Neutrophil (primary cell): Measurements from ENCODE around the gene DHX36.

Source experiments
- H3K27ac ChIP-seq: fragments of 200-600 bp; sonication (generic); 2 replicates; pipeline ENCODE4 v1.5.1; 2016; ENCODE audit warnings: mild to moderate bottlenecking, moderate library complexity
- H3K27me3 ChIP-seq: fragments of 200-600 bp; sonication (generic); 2 replicates; pipeline ENCODE4 v1.6.0; 2016; ENCODE audit warnings: mild to moderate bottlenecking
- H3K36me3 ChIP-seq: fragments of 200-600 bp; sonication (generic); 2 replicates; pipeline ENCODE4 v1.5.1; 2017
- H3K4me1 ChIP-seq, 2 experiments: fragments of 200-600 bp in 1 of 2; sonication (generic) in 1 of 2; 1 replicate in 1 of 2; 2 replicates in 1 of 2; pipeline versions ENCODE4 v1.5.1 to v1.6.1; 2013 to 2016; ENCODE audit warnings: low read depth in 1 of 2, low read length in 1 of 2, mild to moderate bottlenecking in 1 of 2, moderate library complexity in 1 of 2; ENCODE audit not compliant: control insufficient read depth in 1 of 2, insufficient read depth in 1 of 2
- H3K4me3 ChIP-seq, 2 experiments: fragments of 200-600 bp in 1 of 2; sonication (generic) in 1 of 2; 1 replicate in 1 of 2; 2 replicates in 1 of 2; pipeline ENCODE4 v1.5.1; 2013 to 2016; ENCODE audit warnings: low read depth in 1 of 2, low read length in 1 of 2, mild to moderate bottlenecking in 1 of 2, moderate library complexity in 1 of 2
- H3K9me3 ChIP-seq: fragments of 200-600 bp; sonication (generic); 2 replicates; pipeline ENCODE4 v1.5.1; 2016
- TF ChIP-seq, protein P1 (sequence below): fragments of 200-600 bp; sonication (generic); IDR thresholded peaks from 2 replicates; pipeline ENCODE4 v1.5.1; 2016; ENCODE audit warnings: antibody characterized with exemption

Gene DHX36

DNA sequence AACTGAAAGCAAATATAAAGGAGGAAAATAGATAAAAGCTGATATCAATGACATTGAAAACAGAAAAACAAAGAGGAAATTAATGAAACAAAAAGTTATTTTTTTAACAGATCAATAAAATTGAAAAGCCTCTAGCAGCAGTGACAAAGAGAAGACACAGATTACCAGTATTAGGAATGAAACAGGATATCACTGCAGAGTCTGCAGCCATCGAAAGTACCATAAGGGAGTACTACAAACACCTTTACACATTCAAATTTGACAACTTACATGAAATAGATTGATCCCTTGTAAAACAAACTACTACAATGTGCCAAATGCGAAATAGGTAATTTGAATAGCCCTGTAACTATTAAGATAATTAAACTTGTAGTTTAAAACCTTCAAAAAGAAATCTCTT lies 24.9 kb upstream of the DHX36 start:
- H3K4me3 ChIP-seq: no peak overlapping the region

DNA sequence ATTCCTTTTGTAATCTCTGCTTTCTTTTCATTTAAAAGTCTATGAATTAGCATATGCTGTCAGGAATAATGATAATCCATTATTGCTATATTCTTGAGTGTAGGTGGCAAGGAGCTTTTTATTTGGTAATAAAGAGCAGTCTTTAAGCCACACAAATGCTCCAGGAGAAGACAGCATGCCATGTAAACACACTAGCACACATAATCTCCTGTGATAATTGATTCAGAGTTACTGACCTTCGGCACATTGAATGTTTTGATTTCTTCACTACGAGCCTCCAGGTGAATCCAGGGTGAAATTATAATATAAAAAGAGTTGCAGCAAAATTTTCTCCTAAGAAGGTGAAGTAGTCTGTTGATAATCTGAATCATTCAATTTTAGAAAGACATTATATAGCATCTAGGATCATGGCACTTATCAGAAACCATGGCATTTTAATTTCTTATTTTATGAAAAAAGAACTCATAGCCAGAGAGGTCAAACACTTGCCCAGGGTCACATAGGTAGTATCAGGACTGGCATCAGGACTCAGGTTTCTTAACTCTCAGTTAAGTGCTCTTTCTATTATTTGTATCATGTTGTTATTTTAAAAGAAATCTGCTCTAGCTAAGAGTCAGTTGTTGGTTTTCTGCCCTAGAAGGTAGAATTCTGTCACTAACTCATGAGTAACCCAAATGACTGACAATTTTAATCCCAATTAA lies 21.3 kb upstream of the DHX36 start:
- Histone ChIP-seq H3K4me3 (no peak overlapping the region), H3K27me3 (no peaks in the 10 kb centered on the region), H3K9me3 (no peaks in the 10 kb centered on the region), H3K36me3 (no peaks in the 10 kb centered on the region), H3K27ac (no peak overlapping the region), H3K4me1 (no peaks in the 10 kb centered on the region)
- TF ChIP-seq, protein P1, sequence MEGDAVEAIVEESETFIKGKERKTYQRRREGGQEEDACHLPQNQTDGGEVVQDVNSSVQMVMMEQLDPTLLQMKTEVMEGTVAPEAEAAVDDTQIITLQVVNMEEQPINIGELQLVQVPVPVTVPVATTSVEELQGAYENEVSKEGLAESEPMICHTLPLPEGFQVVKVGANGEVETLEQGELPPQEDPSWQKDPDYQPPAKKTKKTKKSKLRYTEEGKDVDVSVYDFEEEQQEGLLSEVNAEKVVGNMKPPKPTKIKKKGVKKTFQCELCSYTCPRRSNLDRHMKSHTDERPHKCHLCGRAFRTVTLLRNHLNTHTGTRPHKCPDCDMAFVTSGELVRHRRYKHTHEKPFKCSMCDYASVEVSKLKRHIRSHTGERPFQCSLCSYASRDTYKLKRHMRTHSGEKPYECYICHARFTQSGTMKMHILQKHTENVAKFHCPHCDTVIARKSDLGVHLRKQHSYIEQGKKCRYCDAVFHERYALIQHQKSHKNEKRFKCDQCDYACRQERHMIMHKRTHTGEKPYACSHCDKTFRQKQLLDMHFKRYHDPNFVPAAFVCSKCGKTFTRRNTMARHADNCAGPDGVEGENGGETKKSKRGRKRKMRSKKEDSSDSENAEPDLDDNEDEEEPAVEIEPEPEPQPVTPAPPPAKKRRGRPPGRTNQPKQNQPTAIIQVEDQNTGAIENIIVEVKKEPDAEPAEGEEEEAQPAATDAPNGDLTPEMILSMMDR: no peak

More for the DNA sequence above, 24.9 kb upstream of the DHX36 start:
- no peaks in the 10 kb centered on the region for H3K4me1 ChIP-seq
- peaks cover 3% of the 10 kb centered on the region for H3K27me3 ChIP-seq
- H3K36me3 ChIP-seq: no peaks in the 10 kb centered on the region
- TF ChIP-seq, protein P1: no peak
- no peak overlapping the region for H3K27ac ChIP-seq
- no peaks in the 10 kb centered on the region for H3K9me3 ChIP-seq

DNA sequence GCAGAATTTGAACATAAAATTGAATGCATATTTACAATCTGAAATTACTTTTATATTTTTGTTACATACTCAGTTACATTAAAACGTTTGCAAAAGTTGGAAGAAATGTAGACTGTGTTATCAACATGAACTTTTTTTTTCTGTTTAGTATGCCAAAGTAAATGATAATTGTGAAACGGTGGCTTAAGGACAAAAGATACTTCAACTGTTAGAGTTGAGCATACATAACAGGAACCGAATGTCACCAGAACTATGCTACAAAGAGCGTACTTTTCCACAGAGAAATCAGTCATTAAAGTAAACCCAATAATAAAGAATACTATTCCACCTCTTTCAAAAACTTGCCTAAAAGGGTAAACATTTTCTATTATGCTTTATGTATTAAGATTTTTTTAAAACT lies 14.3 kb upstream of the DHX36 start:
- Histone ChIP-seq H3K27me3 (no peaks in the 10 kb centered on the region), H3K4me3 (no peak overlapping the region), H3K27ac (no peak overlapping the region), H3K9me3 (no peaks in the 10 kb centered on the region), H3K36me3 (no peaks in the 10 kb centered on the region), H3K4me1 (no peaks in the 10 kb centered on the region)
- TF ChIP-seq, protein P1: no peak

DNA sequence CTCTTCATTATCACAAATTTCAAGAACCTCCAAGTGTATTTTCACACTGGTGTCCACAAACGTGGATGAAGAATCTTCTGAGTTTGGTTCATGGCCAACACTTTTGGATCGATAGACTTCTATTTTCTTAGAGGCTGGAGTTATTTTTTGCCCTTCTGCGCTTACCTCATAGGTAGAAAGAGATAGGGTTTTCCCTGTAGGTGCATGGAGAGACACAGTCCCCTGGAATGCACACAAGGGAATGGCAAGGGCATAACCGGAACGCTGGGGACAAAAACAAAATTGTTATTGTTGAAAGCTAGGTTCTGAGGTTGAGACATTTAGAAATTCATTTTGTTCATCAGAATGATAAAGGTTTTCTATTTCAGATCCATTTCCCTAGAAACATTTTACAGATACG lies 13.7 kb upstream of the DHX36 start:
- H3K4me3 ChIP-seq: no peak overlapping the region
- no peaks in the 10 kb centered on the region for H3K36me3 ChIP-seq
- no peak overlapping the region for H3K27ac ChIP-seq
- H3K9me3 ChIP-seq: no peaks in the 10 kb centered on the region
- TF ChIP-seq, protein P1: no peak
- no peaks in the 10 kb centered on the region for H3K4me1 ChIP-seq
- H3K27me3 ChIP-seq: no peaks in the 10 kb centered on the region

GRCh38 chr3:154334973-154335420 lies 10.7 kb upstream of the DHX36 start:
- TF ChIP-seq, protein P1: no peak
- Histone ChIP-seq H3K9me3 (no peaks in the 10 kb centered on the region), H3K36me3 (no peaks in the 10 kb centered on the region), H3K27me3 (no peaks in the 10 kb centered on the region), H3K27ac (no peak overlapping the region), H3K4me1 (no peaks in the 10 kb centered on the region), H3K4me3 (no peak overlapping the region)
